Measurements from ENCODE around the gene CPSF4. TPM values are rescaled to one million over a fixed set of nuclear protein-coding genes. Genes with fewer than 3 reads are reported as not detected.
"Not testable (repeated sequence)": the region's sequence is repeated elsewhere in the genome, so short reads cannot be mapped to it uniquely, and the experiment has no call there.

CPSF4 gene
- total RNA-seq, 6 donors from 2014 or later = 23.0 to 49.2 (median 33.1) TPM

- no peak overlapping the region for H3K4me3 ChIP-seq
- ATAC-seq (ENCODE audit: low FRiP score in 2 of 2) = no peak
- peaks cover 9 to 85% (median 62%) of the 10 kb centered on the region in 4 donors for H3K36me3 ChIP-seq
- no peaks in the 10 kb centered on the region for H3K4me1 ChIP-seq
- H3K27me3 ChIP-seq = no peaks in the 10 kb centered on the region
- no peak overlapping the region for H3K27ac ChIP-seq
- no peaks in the 10 kb centered on the region for H3K9me3 ChIP-seq
- WGBS, 2 donors = 94 to 100% methylated on average over 5 to 7 of the region's 8 CpGs
- TF ChIP-seq POLR2A (IDR thresholded peaks at IDR 0.05) (no peak), EP300 (IDR thresholded peaks at IDR 0.05) (no peak)
- no peak for DNase-seq
These were observed 9.0 kb upstream of the CPSF4 start for GRCh38 chr7:99429756-99430155.

- not testable (repeated sequence) for H3K4me3 ChIP-seq; DNase-seq; H3K4me1 ChIP-seq; H3K9me3 ChIP-seq; ATAC-seq (ENCODE audit: low FRiP score in 2 of 2); H3K27ac ChIP-seq; H3K27me3 ChIP-seq
- H3K36me3 ChIP-seq = peaks cover 9 to 75% (median 55%) of the 10 kb centered on the region in 4 donors
- WGBS, 2 donors = 79 to 83% methylated on average over 13 of the region's 13 CpGs
These were observed 6.8 kb upstream of the CPSF4 start for GRCh38 chr7:99431756-99432540.

- ATAC-seq (ENCODE audit: low FRiP score in 2 of 2) (no peak), DNase-seq (no peak)
- 92 to 93% methylated on average over 7 to 9 of the region's 9 CpGs for WGBS, 2 donors
- Histone ChIP-seq H3K36me3 (peaks cover 9 to 71% (median 54%) of the 10 kb centered on the region in 4 donors), H3K27me3 (no peaks in the 10 kb centered on the region), H3K9me3 (no peaks in the 10 kb centered on the region), H3K27ac (no peak overlapping the region), H3K4me1 (peaks cover 7 to 11% (median 8%) of the 10 kb centered on the region in 4 donors), H3K4me3 (no peak overlapping the region)
- TF ChIP-seq POLR2A (IDR thresholded peaks at IDR 0.05) (no peak), EP300 (IDR thresholded peaks at IDR 0.05) (no peak)
These were observed 5.6 kb upstream of the CPSF4 start for GRCh38 chr7:99433158-99433557.

GRCh38 chr7:99437946-99438572, 684 bp upstream of the CPSF4 start:
- Histone ChIP-seq H3K27me3 (no peaks in the 10 kb centered on the region), H3K4me3 (peak overlapping the region; percentile 90 to 100 (median 96)), H3K36me3 (peaks cover 0 to 24% (median 19%) of the 10 kb centered on the region in 4 donors), H3K9me3 (no peaks in the 10 kb centered on the region), H3K27ac (peak overlapping the region; percentile 77 to 94 (median 88)), H3K4me1 (peaks cover 23 to 39% (median 29%) of the 10 kb centered on the region in 4 donors)
- TF ChIP-seq POLR2AphosphoS5 (IDR thresholded peaks at IDR 0.05) = no peak
- no peak for TF ChIP-seq EP300 (IDR thresholded peaks at IDR 0.05)
- TF ChIP-seq POLR2A (IDR thresholded peaks at IDR 0.05) = no peak
- TF ChIP-seq CTCF (IDR thresholded peaks at IDR 0.05) = no peak
- DNase-seq = no peak
- WGBS, 2 donors = 22 to 44% methylated on average over 10 to 20 of the region's 20 CpGs
- peak; percentile 4 to 39 for ATAC-seq (ENCODE audit: low FRiP score in 2 of 2)

- Histone ChIP-seq H3K4me3 (peak overlapping the region in 2 of 4 donors; percentile 90 to 98), H3K27me3 (no peaks in the 10 kb centered on the region), H3K9me3 (no peaks in the 10 kb centered on the region), H3K27ac (no peak overlapping the region), H3K4me1 (peaks cover 23 to 39% (median 29%) of the 10 kb centered on the region in 4 donors), H3K36me3 (peaks cover 0 to 24% (median 9%) of the 10 kb centered on the region in 4 donors)
- TF ChIP-seq EP300 (IDR thresholded peaks at IDR 0.05) (no peak), POLR2A (IDR thresholded peaks at IDR 0.05) (no peak), CTCF (IDR thresholded peaks at IDR 0.05) (no peak), POLR2AphosphoS5 (IDR thresholded peaks at IDR 0.05) (no peak)
- 74 to 84% methylated on average over 8 to 9 of the region's 9 CpGs for WGBS, 2 donors
- no peak for ATAC-seq (ENCODE audit: low FRiP score in 2 of 2)
- no peak for DNase-seq
These were observed 1.5 kb downstream of the CPSF4 start for GRCh38 chr7:99440195-99440594.

- no peak for DNase-seq
- H3K4me3 ChIP-seq = no peak overlapping the region
- H3K27me3 ChIP-seq = no peaks in the 10 kb centered on the region
- peaks cover 0 to 12% (median 8%) of the 10 kb centered on the region in 4 donors for H3K4me1 ChIP-seq
- ATAC-seq (ENCODE audit: low FRiP score in 2 of 2) = no peak
- H3K9me3 ChIP-seq = no peaks in the 10 kb centered on the region
- 77 to 89% methylated on average over 4 of the region's 4 CpGs for WGBS, 2 donors
- TF ChIP-seq POLR2AphosphoS5 (IDR thresholded peaks at IDR 0.05) (no peak), POLR2A (IDR thresholded peaks at IDR 0.05) (no peak), CTCF (IDR thresholded peaks at IDR 0.05) (no peak), EP300 (IDR thresholded peaks at IDR 0.05) (no peak)
- peaks cover 10 to 80% (median 54%) of the 10 kb centered on the region in 4 donors for H3K36me3 ChIP-seq
- H3K27ac ChIP-seq = no peak overlapping the region
These were observed 7.4 kb downstream of the CPSF4 start for GRCh38 chr7:99446096-99446495.
